Trophoblast cell (in vitro differentiated cells and primary cell): ENCODE data around the gene CC2D2B.

Experiments used
- DNase-seq, 2 donors: peaks; one replicate each; pipeline ENCODE4 v3.0.0-alpha.2; 2016
- H2AFZ ChIP-seq: 2 replicates; pipeline ENCODE4 v1.6.1; 2013; ENCODE audit warnings: low read length, moderate library complexity, mild to moderate bottlenecking; ENCODE audit not compliant: insufficient read depth, poor library complexity
- H2AK5ac ChIP-seq: 2 replicates; pipeline ENCODE4 v1.6.1; 2013; ENCODE audit warnings: mild to moderate bottlenecking, low read length
- H2BK120ac ChIP-seq: 2 replicates; pipeline ENCODE4 v1.6.1; 2013; ENCODE audit warnings: low read length, mild to moderate bottlenecking, moderate library complexity; ENCODE audit not compliant: insufficient read depth, poor library complexity
- H2BK12ac ChIP-seq: 2 replicates; pipeline ENCODE4 v1.6.1; 2013; ENCODE audit warnings: mild to moderate bottlenecking, low read length, moderate library complexity
- H2BK5ac ChIP-seq: 2 replicates; pipeline ENCODE4 v1.6.1; 2013; ENCODE audit warnings: low read length, low read depth, moderate library complexity, mild to moderate bottlenecking; ENCODE audit not compliant: poor library complexity
- H3K14ac ChIP-seq: 2 replicates; pipeline ENCODE4 v1.6.1; 2013; ENCODE audit warnings: mild to moderate bottlenecking, low read length
- H3K18ac ChIP-seq: 2 replicates; pipeline ENCODE4 v1.6.1; 2013; ENCODE audit warnings: mild to moderate bottlenecking, low read length
- H3K23ac ChIP-seq: 2 replicates; pipeline ENCODE4 v1.6.1; 2013; ENCODE audit warnings: low read length
- H3K27ac ChIP-seq: 2 replicates; pipeline ENCODE4 v1.5.1; 2013; ENCODE audit warnings: low read depth, mild to moderate bottlenecking, inconsistent platforms, low read length, moderate library complexity
- H3K27me3 ChIP-seq: 2 replicates; pipeline ENCODE4 v1.6.1; 2013; ENCODE audit warnings: inconsistent platforms, mild to moderate bottlenecking, low read length, moderate library complexity; ENCODE audit not compliant: insufficient read depth
- H3K36me3 ChIP-seq, 2 experiments: 1 replicate in 1 of 2; 2 replicates in 1 of 2; pipeline ENCODE4 v1.6.1; 2013; ENCODE audit warnings: low read length in 2 of 2, mild to moderate bottlenecking in 2 of 2, moderate library complexity in 1 of 2; ENCODE audit not compliant: insufficient read depth in 2 of 2, control insufficient read depth in 1 of 2
- H3K4ac ChIP-seq: 2 replicates; pipeline ENCODE4 v1.6.1; 2013; ENCODE audit warnings: low read depth, mild to moderate bottlenecking, low read length, moderate library complexity
- H3K4me1 ChIP-seq, 2 experiments: 1 replicate in 1 of 2; 2 replicates in 1 of 2; pipeline ENCODE4 v1.6.1; 2013; ENCODE audit warnings: low read length in 2 of 2, mild to moderate bottlenecking in 2 of 2, moderate library complexity in 1 of 2; ENCODE audit not compliant: insufficient read depth in 2 of 2, control insufficient read depth in 1 of 2
- H3K4me2 ChIP-seq: 2 replicates; pipeline ENCODE4 v1.6.1; 2013; ENCODE audit warnings: inconsistent platforms, mild to moderate bottlenecking, low read length, moderate library complexity
- H3K4me3 ChIP-seq: 2 replicates; pipeline ENCODE4 v1.5.1; 2013; ENCODE audit warnings: mild to moderate bottlenecking, low read depth, low read length, inconsistent platforms
- H3K79me1 ChIP-seq: one replicate; pipeline ENCODE4 v1.6.1; 2013; ENCODE audit warnings: low read length
- H3K79me2 ChIP-seq: 2 replicates; pipeline ENCODE4 v1.6.1; 2013; ENCODE audit warnings: low read length, mild to moderate bottlenecking; ENCODE audit not compliant: control insufficient read depth, insufficient read depth, poor library complexity
- H3K9ac ChIP-seq: 2 replicates; pipeline ENCODE4 v1.6.1; 2013; ENCODE audit warnings: mild to moderate bottlenecking, low read length
- H3K9me3 ChIP-seq: 2 replicates; pipeline ENCODE4 v1.6.1; 2013; ENCODE audit warnings: low read depth, mild to moderate bottlenecking, control low read depth, inconsistent platforms, low read length; ENCODE audit not compliant: insufficient read depth
- H4K12ac ChIP-seq: 2 replicates; pipeline ENCODE4 v1.6.1; 2013; ENCODE audit warnings: low read depth, mild to moderate bottlenecking, low read length, moderate library complexity
- H4K8ac ChIP-seq: 2 replicates; pipeline ENCODE4 v1.6.1; 2013; ENCODE audit warnings: low read depth, mild to moderate bottlenecking, low read length, moderate library complexity
- H4K91ac ChIP-seq: one replicate; pipeline ENCODE4 v1.6.1; 2013; ENCODE audit warnings: low read depth, mild to moderate bottlenecking, low read length, moderate library complexity
- WGBS: extraction: QIAGEN DNeasy Blood & Tissue Kit; methylation state at CpG from one replicate; pipeline ENCODE4 v1.1.7; 2013; ENCODE audit warnings: missing lambda C conversion rate; ENCODE audit not compliant: insufficient read length, insufficient coverage; ENCODE audit errors: extremely low coverage; 5-methylcytosine and 5-hydroxymethylcytosine counted together

Gene CC2D2B

GRCh38 chr10:96014473-96015102 is 106.8 kb downstream of the CC2D2B start:
- Histone ChIP-seq H3K27me3 (no peaks in the 10 kb centered on the region), H3K9ac (no peak overlapping the region), H3K27ac (no peak overlapping the region), H4K91ac (no peak overlapping the region), H3K4me2 (no peak overlapping the region), H2BK5ac (no peak overlapping the region), H4K8ac (no peak overlapping the region), H3K79me1 (no peaks in the 10 kb centered on the region), H2BK120ac (no peak overlapping the region), H2AFZ (no peak overlapping the region), H3K23ac (no peak overlapping the region), H2BK12ac (no peak overlapping the region), H2AK5ac (no peak overlapping the region), H3K14ac (no peak overlapping the region), H3K9me3 (no peaks in the 10 kb centered on the region), H3K4me1 (no peaks in the 10 kb centered on the region), H3K4me3 (no peak overlapping the region), H3K79me2 (no peaks in the 10 kb centered on the region), H3K4ac (no peak overlapping the region), H3K18ac (no peak overlapping the region), H3K36me3 (no peaks in the 10 kb centered on the region), H4K12ac (no peak overlapping the region)
- WGBS: no CpG with 5 or more reads among the region's 2 CpGs
- no peak for DNase-seq

GRCh38 chr10:96017191-96017687 is 109.5 kb downstream of the CC2D2B start:
- no peaks in the 10 kb centered on the region for H3K4me1 ChIP-seq
- H3K4me2 ChIP-seq: no peak overlapping the region
- H2AK5ac ChIP-seq: no peak overlapping the region
- H2BK12ac ChIP-seq: no peak overlapping the region
- no peak overlapping the region for H3K27ac ChIP-seq
- H2BK120ac ChIP-seq: no peak overlapping the region
- no peak overlapping the region for H3K4ac ChIP-seq
- no peak overlapping the region for H3K4me3 ChIP-seq
- no peaks in the 10 kb centered on the region for H3K9me3 ChIP-seq
- no peak overlapping the region for H3K18ac ChIP-seq
- no peaks in the 10 kb centered on the region for H3K36me3 ChIP-seq
- no peak overlapping the region for H3K9ac ChIP-seq
- no peak overlapping the region for H4K12ac ChIP-seq
- DNase-seq: peak; percentile 52 to 93
- WGBS: no CpG with 5 or more reads among the region's 5 CpGs
- no peaks in the 10 kb centered on the region for H3K79me1 ChIP-seq
- no peak overlapping the region for H2AFZ ChIP-seq
- no peak overlapping the region for H2BK5ac ChIP-seq
- no peak overlapping the region for H4K8ac ChIP-seq
- no peaks in the 10 kb centered on the region for H3K79me2 ChIP-seq
- H3K23ac ChIP-seq: no peak overlapping the region
- no peak overlapping the region for H4K91ac ChIP-seq
- no peaks in the 10 kb centered on the region for H3K27me3 ChIP-seq
- no peak overlapping the region for H3K14ac ChIP-seq

GRCh38 chr10:96021332-96021731 is 113.6 kb downstream of the CC2D2B start:
- Histone ChIP-seq H2BK120ac (no peak overlapping the region), H3K27me3 (no peaks in the 10 kb centered on the region), H3K36me3 (no peaks in the 10 kb centered on the region), H3K14ac (no peak overlapping the region), H3K4me1 (no peaks in the 10 kb centered on the region), H3K18ac (no peak overlapping the region), H3K4me2 (no peak overlapping the region), H3K79me1 (no peaks in the 10 kb centered on the region), H3K4me3 (no peak overlapping the region), H3K23ac (no peak overlapping the region), H4K8ac (no peak overlapping the region), H2AFZ (no peak overlapping the region), H3K9me3 (no peaks in the 10 kb centered on the region), H3K79me2 (no peaks in the 10 kb centered on the region), H3K27ac (no peak overlapping the region), H2AK5ac (no peak overlapping the region), H3K4ac (no peak overlapping the region), H4K12ac (no peak overlapping the region), H2BK5ac (no peak overlapping the region), H3K9ac (no peak overlapping the region), H4K91ac (no peak overlapping the region), H2BK12ac (no peak overlapping the region)
- WGBS: no CpG with 5 or more reads among the region's 1 CpG
- no peak for DNase-seq

- no peaks in the 10 kb centered on the region for H3K27me3 ChIP-seq
- no peak overlapping the region for H2BK5ac ChIP-seq
- H3K9me3 ChIP-seq: no peaks in the 10 kb centered on the region
- no peak overlapping the region for H4K8ac ChIP-seq
- H4K91ac ChIP-seq: no peak overlapping the region
- H3K79me2 ChIP-seq: no peaks in the 10 kb centered on the region
- H3K4me3 ChIP-seq: no peak overlapping the region
- no peak overlapping the region for H2AFZ ChIP-seq
- no peaks in the 10 kb centered on the region for H3K79me1 ChIP-seq
- DNase-seq: no peak
- WGBS: no CpG with 5 or more reads among the region's 2 CpGs
- no peak overlapping the region for H3K18ac ChIP-seq
- H3K36me3 ChIP-seq: no peaks in the 10 kb centered on the region
- no peak overlapping the region for H3K4me2 ChIP-seq
- no peak overlapping the region for H3K4ac ChIP-seq
- H2BK120ac ChIP-seq: no peak overlapping the region
- no peak overlapping the region for H3K23ac ChIP-seq
- no peak overlapping the region for H4K12ac ChIP-seq
- H2BK12ac ChIP-seq: no peak overlapping the region
- H3K4me1 ChIP-seq: no peaks in the 10 kb centered on the region
- no peak overlapping the region for H2AK5ac ChIP-seq
- H3K14ac ChIP-seq: no peak overlapping the region
- H3K27ac ChIP-seq: no peak overlapping the region
- no peak overlapping the region for H3K9ac ChIP-seq
Observed at GRCh38 chr10:96022739-96023138, 115.0 kb downstream of the CC2D2B start.
